GM19438 (cell line): ENCODE results near the gene POTEM.
"Not testable (repeated sequence)": the region's sequence is repeated elsewhere in the genome, so short reads cannot be mapped to it uniquely, and the experiment has no call there.

Source experiments
- ATAC-seq: cut with Tn5 transposase; IDR thresholded peaks from one replicate; pipeline ENCODE4 v1.9.1; 2021; ENCODE audit warnings: low read depth; ENCODE audit not compliant: unreplicated experiment

Gene POTEM

DNA sequence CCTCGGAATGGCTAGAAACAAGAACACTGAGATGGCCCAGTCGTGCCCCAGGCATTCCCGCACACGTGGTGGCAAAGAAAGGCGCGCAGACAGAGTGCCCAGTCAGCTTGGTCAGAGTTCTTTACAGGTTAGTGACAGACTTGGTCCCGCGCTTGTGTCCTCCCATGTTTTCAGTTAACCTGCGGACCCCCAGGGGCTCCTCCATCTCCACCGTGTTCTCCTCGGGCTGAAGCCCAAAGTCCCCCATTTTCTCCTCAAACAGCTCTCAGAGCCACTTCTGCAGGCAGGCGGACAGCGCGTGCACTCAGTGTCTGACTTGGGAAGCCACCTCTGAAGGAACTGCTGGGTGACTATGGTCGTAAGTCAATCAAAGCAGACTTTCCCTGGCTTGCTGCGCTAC, 60.7 kb downstream of the POTEM start:
- ATAC-seq: not testable (repeated sequence)

DNA sequence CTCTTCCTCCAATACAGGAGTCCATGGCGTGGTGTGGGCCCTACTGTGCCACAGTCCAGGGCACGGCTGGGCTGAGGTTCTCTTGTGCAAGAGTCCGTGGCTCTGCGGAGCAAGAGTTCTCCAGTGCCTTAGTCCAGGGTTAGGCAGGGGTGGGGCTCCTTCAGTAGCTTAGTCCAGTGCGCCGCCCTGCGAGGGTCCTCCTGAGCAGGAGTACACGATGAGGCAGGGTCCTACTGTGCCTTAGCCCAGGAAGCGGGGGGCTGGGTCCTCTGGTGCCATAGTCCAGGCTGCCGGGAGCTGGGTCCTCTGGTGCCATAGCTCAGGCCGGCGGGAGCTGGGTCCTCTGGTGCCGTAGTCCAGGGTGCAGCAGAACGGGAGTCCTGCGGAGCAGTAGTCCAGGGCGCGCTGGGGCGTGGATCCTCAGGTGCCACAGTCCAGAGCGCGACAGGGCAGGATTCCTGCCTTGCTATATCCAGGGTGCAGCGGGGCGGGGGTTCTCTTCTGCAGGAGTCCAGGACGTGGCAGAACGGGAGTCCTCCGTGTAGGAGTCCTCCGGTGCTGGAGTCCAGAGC, 69.7 kb downstream of the POTEM start:
- ATAC-seq: not testable (repeated sequence)

DNA sequence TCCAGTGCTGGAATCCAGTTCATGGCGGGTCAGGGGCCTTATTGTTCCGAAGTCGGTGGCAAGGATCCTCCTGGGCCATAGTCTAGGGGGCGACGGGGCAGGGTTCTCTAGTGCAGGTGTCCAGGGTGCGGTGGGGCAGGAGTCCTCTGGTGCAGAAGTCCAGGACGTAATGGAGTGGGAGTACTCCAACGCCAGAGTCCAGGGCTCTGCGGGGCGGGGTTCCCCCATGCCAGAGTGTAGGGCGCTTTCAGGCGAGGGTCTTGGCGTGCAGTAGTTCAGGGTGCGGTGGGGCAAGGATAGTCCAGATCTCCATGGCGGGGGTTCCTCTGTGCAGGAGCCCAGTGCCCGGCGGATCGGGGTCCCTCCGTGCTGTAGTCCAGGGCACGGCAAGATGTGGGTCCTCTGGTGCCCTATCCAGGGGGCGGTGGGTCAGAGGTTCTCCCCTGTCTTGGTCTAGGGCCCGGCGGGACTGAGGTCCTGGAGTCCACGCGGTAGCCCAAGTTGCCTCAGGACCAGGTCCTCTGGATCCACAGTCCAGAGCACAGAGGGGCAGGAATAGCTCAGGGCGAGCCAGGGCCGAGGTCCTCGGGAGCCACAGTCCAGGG, 70.9 kb downstream of the POTEM start:
- not testable (repeated sequence) for ATAC-seq

DNA sequence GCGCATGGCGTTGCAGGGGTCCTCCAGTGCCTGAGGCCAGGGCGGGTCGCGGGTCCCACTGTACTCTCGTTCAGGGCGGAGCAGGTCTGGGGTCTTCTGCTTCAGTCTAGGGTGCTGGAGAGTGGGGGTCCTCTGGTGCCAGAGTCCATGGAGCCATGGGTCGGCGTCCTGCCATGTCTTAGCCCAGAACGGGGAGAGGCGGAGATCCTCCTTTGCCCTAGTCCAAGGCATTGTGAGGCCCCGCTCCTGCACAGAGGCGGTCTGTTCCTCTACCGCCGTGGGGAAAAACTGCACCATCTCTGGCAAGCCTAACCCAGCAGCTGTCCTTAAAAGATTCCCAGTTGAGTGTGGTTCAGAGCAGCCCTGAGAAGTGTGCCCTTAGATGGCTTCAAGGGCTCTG, 71.6 kb downstream of the POTEM start:
- not testable (repeated sequence) for ATAC-seq

DNA sequence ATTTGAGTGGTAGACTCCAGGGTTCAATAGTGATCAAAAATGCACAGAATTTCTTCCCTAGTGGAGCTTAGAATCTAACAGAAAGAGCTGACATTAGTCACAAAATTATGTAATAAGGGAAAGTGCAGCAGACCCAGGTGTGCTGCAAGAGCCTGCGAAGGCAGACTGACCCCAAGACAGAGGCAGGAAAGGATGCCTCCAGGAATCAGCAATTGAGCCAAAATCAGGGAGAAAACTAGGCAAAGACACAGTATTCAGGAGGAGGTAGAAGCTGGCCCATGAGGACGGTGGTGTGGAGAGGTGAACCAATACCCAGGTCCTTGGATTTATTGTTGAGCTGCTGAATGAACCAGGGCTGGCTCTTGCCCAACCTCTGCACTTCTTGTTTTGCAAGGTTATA, 76.2 kb downstream of the POTEM start:
- ATAC-seq: not testable (repeated sequence)
